Adrenal gland (tissue), 12 donors: Measurements from ENCODE around the gene CADM1. TPM values are rescaled to one million over a fixed set of nuclear protein-coding genes. Genes with fewer than 3 reads are reported as not detected.

Experiments
- DNase-seq, 7 donors: peaks; one replicate each; pipeline ENCODE4 v3.0.0-alpha.2; 2019 to 2020
- H3K27ac ChIP-seq, 5 donors: fragments of 200-600 bp; sonication (generic) in 4 of 5; 1 replicate in 3 of 5; 2 replicates in 2 of 5; pipeline versions ENCODE4 v1.5.1 to v1.8.0; 2016 to 2020; ENCODE audit warnings: mild to moderate bottlenecking in 1 of 5
- H3K27me3 ChIP-seq: fragments of 200-600 bp; 2 replicates; pipeline ENCODE4 v1.8.0; 2021
- H3K36me3 ChIP-seq, 2 donors: fragments of 200-600 bp; replicated peaks in 1 of 2; 1 replicate in 1 of 2; 2 replicates in 1 of 2; pipeline versions ENCODE4 v1.5.1 to v1.8.0; 2018 to 2022
- H3K4me1 ChIP-seq, 2 donors: fragments of 200-600 bp; replicated peaks in 1 of 2; 1 replicate in 1 of 2; 2 replicates in 1 of 2; pipeline versions ENCODE4 v1.5.1 to v1.8.0; 2018 to 2021
- H3K4me3 ChIP-seq, 4 donors: fragments of 200-600 bp; sonication (generic) in 3 of 4; one replicate each; pipeline ENCODE4 v1.5.1; 2016 to 2018
- H3K9me3 ChIP-seq, 3 donors: fragments of 200-600 bp; sonication (generic) in 1 of 3; replicated peaks in 1 of 3; 1 replicate in 2 of 3; 2 replicates in 1 of 3; pipeline versions ENCODE4 v1.5.1 to v1.8.0; 2016 to 2021
- POLR2A ChIP-seq, 2 donors: fragments of 450-650 bp; IDR thresholded peaks; one replicate each; pipeline ENCODE4 v1.6.1; 2017; ENCODE audit warnings: antibody characterized with exemption in 2 of 2, mild to moderate bottlenecking in 2 of 2, moderate library complexity in 1 of 2
- WGBS, 4 donors: extraction: QIAGEN DNeasy Blood & Tissue Kit in 2 of 4; methylation state at CpG; one replicate each; pipeline versions ENCODE4 v1.1.5 to v1.1.7; 2013 to 2017; 5-methylcytosine and 5-hydroxymethylcytosine counted together
- intact Hi-C, 2 donors: fragments of 100-400 bp; cut with DNase I; formaldehyde crosslinking; loops; one replicate each; pipeline versions ENCODE4 v1.14.1 to v1.15.0; 2022 to 2023
- polyA plus RNA-seq, 3 donors: library from polyadenylated mRNA; stranded (reverse); fragments of 200-250 nt in 2 of 3; fragments of 350-450 nt in 1 of 3; fragmentation: Illumina TruSeq in 1 of 3; extraction: RNeasy Lipid Tissue Mini Kit (QIAGEN cat#74804) in 1 of 3; gene quantifications; one replicate each; pipeline ENCODE4 v1.2.3, GENCODE V29; 2013 to 2014
- total RNA-seq, 9 donors: library from RNA; depleted of rRNA in 4 of 9; stranded (reverse); fragments of >200 nt in 4 of 9; fragments of 120-200 nt in 1 of 9; fragmentation: NEBNext Ultra II Directional in 1 of 9; extraction: Animal tissue kit (Norgen Biotek cat#: 25700) in 1 of 9; gene quantifications; one replicate each; pipeline versions ENCODE4 v1.1.0 to v1.2.4, GENCODE V29; 2013 to 2023
- TF ChIP-seq, protein P1 (sequence below), 6 experiments: fragments of 450-650 bp in 4 of 6; fragments of 200-600 bp in 2 of 6; sonication (generic) in 1 of 6; IDR thresholded peaks; 1 replicate in 5 of 6; 2 replicates in 1 of 6; pipeline versions ENCODE4 v1.5.1 to v1.8.0; 2016 to 2021; ENCODE audit warnings: antibody characterized with exemption in 6 of 6, mild to moderate bottlenecking in 2 of 6, moderate library complexity in 1 of 6
- donor health status: healthy with polysubstance abuse.
- donor health status: Bipolar disorder and iron deficiency.
- donor health status: DM: yes; HTN: yes; CAD: no.
- donor health status: DM: no; HTN: no; CAD: no.
- donor health status: DM: no; HTN: no; CAD: no.
- donor health status: DM: yes; HTN: yes; CAD: no.

Gene CADM1
- total and polyA plus RNA-seq, 12 donors: 21.6 to 256 (median 39.8) TPM

DNA sequence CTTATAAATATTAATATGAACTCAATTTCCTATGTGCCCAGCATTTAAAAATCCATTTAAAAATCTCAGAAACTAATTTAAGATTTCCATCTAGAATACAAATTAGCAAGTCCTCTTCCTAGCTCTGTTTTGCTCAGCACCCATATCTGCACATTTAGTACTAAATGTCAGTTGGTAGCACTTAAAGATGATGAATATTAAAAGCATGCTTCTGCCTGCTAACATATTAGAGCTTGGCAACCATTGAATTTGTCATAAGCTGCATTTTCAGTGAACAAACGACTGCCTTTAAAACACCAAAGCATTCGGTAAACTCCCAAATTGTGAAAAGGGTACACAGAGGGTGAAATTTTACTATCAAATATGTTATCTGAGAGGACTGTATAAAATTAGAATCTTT, 177.7 kb downstream of the CADM1 start:
- WGBS, 4 donors: 80 to 89% (median 86%) methylated on average over 2 of the region's 2 CpGs
- no peak overlapping the region for H3K27ac ChIP-seq
- intact Hi-C loops: loop anchor here in 1 of 2 donors (5.0 to 10.0 kb wide), 2 partner anchors 898 to 951 kb away; no protein-coding TSS in a partner anchor
- H3K9me3 ChIP-seq: no peaks in the 10 kb centered on the region
- peaks cover 0 to 9% of the 10 kb centered on the region in 2 donors for H3K4me1 ChIP-seq
- no peaks in the 10 kb centered on the region for H3K27me3 ChIP-seq
- no peaks in the 10 kb centered on the region for H3K36me3 ChIP-seq
- TF ChIP-seq, protein P1, sequence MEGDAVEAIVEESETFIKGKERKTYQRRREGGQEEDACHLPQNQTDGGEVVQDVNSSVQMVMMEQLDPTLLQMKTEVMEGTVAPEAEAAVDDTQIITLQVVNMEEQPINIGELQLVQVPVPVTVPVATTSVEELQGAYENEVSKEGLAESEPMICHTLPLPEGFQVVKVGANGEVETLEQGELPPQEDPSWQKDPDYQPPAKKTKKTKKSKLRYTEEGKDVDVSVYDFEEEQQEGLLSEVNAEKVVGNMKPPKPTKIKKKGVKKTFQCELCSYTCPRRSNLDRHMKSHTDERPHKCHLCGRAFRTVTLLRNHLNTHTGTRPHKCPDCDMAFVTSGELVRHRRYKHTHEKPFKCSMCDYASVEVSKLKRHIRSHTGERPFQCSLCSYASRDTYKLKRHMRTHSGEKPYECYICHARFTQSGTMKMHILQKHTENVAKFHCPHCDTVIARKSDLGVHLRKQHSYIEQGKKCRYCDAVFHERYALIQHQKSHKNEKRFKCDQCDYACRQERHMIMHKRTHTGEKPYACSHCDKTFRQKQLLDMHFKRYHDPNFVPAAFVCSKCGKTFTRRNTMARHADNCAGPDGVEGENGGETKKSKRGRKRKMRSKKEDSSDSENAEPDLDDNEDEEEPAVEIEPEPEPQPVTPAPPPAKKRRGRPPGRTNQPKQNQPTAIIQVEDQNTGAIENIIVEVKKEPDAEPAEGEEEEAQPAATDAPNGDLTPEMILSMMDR (IDR thresholded peaks at IDR 0.05): no peak
- no peak for TF ChIP-seq POLR2A (IDR thresholded peaks at IDR 0.05)
- no peak overlapping the region for H3K4me3 ChIP-seq
- DNase-seq: no peak

DNA sequence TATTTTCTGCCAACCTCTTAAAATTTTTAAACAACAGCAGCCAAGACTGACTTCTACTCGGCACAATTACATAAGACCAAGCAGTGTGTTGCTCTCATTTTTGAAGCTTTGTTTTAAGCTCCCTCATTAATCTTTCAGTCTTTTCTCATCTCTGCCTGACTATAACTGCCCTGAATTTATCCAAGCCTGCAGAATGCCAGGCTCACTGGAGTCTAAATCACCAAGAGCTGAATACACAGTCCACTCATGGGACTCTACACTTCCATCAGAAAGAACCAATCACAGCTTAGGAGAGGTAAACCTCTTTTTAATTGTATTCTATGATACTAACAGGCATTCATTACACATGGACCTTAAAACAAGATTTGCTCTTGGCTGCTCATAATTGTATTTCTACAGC, 178.7 kb downstream of the CADM1 start:
- intact Hi-C loops: loop anchor here in 1 of 2 donors (5.0 to 10.0 kb wide), 2 partner anchors 899 to 952 kb away; no protein-coding TSS in a partner anchor
- no peaks in the 10 kb centered on the region for H3K27me3 ChIP-seq
- no peak overlapping the region for H3K4me3 ChIP-seq
- no peaks in the 10 kb centered on the region for H3K9me3 ChIP-seq
- H3K36me3 ChIP-seq: no peaks in the 10 kb centered on the region
- no peak for DNase-seq
- TF ChIP-seq, protein P1 (IDR thresholded peaks at IDR 0.05): no peak
- TF ChIP-seq POLR2A (IDR thresholded peaks at IDR 0.05): no peak
- peaks cover 0 to 9% of the 10 kb centered on the region in 2 donors for H3K4me1 ChIP-seq
- no peak overlapping the region for H3K27ac ChIP-seq
- WGBS, 4 donors: 56 to 74% (median 64%) methylated on average over 1 of the region's 1 CpG

DNA sequence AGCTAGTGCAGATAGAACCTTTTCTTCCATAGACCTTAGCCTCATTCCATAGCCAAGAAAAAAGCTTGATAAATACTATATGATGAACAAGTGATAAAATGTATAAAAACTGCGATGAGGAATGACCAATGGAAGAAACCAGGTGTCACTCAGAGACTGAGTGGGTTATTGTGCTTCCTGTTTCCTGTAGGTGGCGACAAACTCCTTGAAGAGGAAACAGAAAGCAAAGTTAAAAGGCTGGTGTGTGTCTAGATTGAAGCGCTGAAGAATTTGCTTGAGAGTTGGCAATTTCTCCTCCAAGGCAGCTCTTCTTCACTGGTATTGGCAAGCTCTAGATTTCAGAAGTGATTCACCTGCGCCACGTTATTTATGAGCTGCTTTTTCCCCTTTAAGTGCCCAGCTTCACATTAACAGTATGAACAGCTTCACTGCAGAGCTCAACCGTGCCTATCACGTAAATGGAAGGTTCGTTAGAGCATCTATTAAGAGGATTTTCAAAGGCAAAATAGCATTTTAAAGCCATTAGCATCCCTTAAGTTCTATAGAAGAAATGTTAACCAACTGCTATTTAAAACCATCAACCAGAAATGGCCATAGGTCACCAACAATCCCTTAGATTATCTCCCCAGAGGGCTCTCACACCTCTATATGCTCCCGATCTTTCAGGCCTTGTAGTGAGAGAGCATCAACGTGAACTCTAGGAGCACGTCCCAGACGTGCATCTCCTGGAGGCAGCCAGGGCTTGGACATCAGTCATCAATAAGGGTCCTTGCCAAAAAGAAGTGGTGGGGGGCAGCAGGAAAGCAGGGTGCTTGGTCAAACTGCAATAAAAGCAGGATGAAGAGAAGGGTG, 179.4 kb downstream of the CADM1 start:
- no peaks in the 10 kb centered on the region for H3K9me3 ChIP-seq
- DNase-seq: peak; percentile 22 to 60 (median 36)
- peaks cover 0 to 9% of the 10 kb centered on the region in 2 donors for H3K4me1 ChIP-seq
- H3K4me3 ChIP-seq: no peak overlapping the region
- 50 to 54% (median 53%) methylated on average over 12 of the region's 12 CpGs for WGBS, 4 donors
- peak overlapping the region in 1 of 5 donors; percentile 3 for H3K27ac ChIP-seq
- intact Hi-C loops: loop anchor here in 1 of 2 donors (5.0 to 10.0 kb wide), 2 partner anchors 900 to 952 kb away; no protein-coding TSS in a partner anchor
- no peaks in the 10 kb centered on the region for H3K36me3 ChIP-seq
- H3K27me3 ChIP-seq: no peaks in the 10 kb centered on the region
- TF ChIP-seq, protein P1 (IDR thresholded peaks at IDR 0.05): peak; percentile 56 to 84 (median 76)
- TF ChIP-seq POLR2A (IDR thresholded peaks at IDR 0.05): no peak

DNA sequence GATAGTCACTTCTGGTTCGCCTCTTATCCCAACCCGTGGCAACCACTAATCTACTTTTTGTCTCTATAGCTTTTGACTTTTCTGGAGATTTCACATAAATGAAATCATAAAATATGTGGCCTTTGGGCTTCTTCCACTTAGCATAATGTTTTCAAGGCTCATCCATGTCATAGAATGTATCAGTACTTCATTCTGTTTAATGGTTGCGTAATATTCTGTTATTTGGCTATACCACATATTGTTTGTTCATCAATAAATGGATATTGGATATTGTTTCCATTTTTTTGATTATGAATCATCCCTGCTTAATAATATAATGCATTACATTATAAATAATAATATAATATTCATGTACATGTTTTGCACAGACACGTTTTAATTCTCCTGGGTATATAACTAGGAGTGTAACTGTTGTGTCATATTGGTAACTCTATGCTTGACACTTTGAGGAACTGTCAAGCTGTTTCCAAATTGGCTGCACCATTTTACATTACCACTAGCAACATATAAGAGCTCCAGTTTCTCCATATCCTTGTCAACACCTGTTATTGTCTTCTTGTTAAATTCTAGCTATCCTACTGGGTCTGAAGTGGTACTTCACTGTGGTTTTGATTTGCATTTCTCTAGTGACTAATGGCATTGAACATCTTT, 181.5 kb downstream of the CADM1 start:
- no peak for DNase-seq
- peaks cover 0 to 9% of the 10 kb centered on the region in 2 donors for H3K4me1 ChIP-seq
- no peak overlapping the region for H3K4me3 ChIP-seq
- H3K9me3 ChIP-seq: no peaks in the 10 kb centered on the region
- 91 to 93% (median 92%) methylated on average over 4 of the region's 4 CpGs for WGBS, 4 donors
- no peaks in the 10 kb centered on the region for H3K27me3 ChIP-seq
- no peaks in the 10 kb centered on the region for H3K36me3 ChIP-seq
- intact Hi-C loops: loop anchor here in 1 of 2 donors (10.0 kb wide), 1 partner anchor 902 kb away; no protein-coding TSS in a partner anchor
- H3K27ac ChIP-seq: no peak overlapping the region
- no peak for TF ChIP-seq POLR2A (IDR thresholded peaks at IDR 0.05)
- TF ChIP-seq, protein P1 (IDR thresholded peaks at IDR 0.05): no peak
